Measurements from ENCODE around the gene COL23A1. TPM values are rescaled to one million over a fixed set of nuclear protein-coding genes. Genes with fewer than 3 reads are reported as not detected.

COL23A1 gene
- total RNA-seq, 2 experiments from 2014 or later = 0.10 to 0.18 TPM

DNA sequence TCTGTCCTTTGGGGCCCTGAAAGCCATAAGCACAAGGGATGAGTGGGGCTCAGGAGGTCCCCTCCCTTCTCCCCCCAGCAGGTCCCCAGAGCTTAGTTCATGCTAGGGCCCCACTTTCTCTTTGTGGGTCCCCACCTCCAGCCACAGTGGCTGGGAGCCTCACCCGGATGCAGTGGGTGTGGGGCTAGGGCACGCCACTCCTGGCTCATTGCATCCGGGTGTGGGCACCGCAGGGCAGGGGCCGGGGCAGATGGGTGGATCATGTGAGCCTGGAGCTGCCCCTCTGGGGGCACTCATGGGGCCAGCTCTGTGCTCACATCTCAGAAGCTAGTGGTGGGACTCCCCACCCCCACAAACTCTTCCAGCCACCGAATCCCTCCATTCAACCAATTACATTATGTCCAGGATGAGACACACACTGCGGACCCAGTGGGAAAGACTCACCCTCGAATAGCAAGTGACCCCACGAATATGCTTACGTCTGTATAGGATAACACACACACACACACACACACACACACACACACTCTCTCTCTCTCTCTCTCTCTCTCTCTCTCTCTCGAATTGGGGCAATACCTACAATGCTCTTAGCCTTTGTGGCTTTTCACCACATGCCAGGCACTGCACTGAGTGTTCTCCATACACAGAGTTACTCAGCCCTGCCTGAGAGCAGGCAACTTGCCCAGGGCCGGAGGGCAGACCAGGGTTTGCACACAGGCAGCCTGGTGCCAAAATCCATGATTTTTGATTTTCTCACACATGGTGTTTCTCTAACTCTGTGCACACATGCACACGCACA lies 340.8 kb downstream of the COL23A1 start:
- H3K27ac Mint-ChIP-seq = peak overlapping the region; percentile 75
- no peaks in the 10 kb centered on the region for H3K27me3 Mint-ChIP-seq
- ChIA-PET CTCF (interaction anchor here (0.9 kb wide), 1 partner anchor 14 kb away, joined by 4 read pairs; no protein-coding TSS in a partner anchor), POLR2A (interaction anchor here (0.7 to 1.7 kb wide), 4 partner anchors 9 to 16 kb away, joined by 4 to 9 read pairs (median 6); partner anchors contain the start of gene PHYKPL)
- no peaks in the 10 kb centered on the region for H3K9me3 Mint-ChIP-seq
- DNase-seq = peak; percentile 65
- no peaks in the 10 kb centered on the region for H3K36me3 Mint-ChIP-seq (ENCODE audit: low read depth)
- peaks cover 21% of the 10 kb centered on the region for H3K4me1 Mint-ChIP-seq
- H3K4me3 Mint-ChIP-seq = peak overlapping the region; percentile 16

DNA sequence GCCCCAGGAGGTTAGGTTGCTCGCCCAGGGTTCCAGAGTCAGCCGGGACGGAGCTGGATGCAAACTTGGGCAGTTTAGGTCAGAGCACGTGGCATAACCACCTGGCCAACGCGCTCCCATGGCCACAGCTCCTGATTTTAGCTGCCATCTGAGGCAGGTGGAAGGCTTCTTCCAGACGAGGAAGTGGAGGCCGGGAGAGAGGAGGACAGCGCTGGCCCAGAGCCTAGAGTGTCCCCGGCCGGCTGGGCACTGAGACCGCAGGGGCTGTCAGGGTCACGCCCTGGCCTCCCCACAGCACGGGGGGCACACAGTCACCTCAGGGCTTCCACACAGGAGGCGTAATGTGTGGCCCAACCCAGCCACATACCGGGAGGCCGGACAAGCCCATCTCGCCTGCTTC lies 341.4 kb downstream of the COL23A1 start:
- Mint-ChIP-seq H3K4me3 (no peak overlapping the region), H3K4me1 (peaks cover 21% of the 10 kb centered on the region), H3K27ac (no peak overlapping the region), H3K36me3 (ENCODE audit: low read depth) (no peaks in the 10 kb centered on the region), H3K9me3 (no peaks in the 10 kb centered on the region), H3K27me3 (no peaks in the 10 kb centered on the region)
- DNase-seq = no peak
- CTCF ChIA-PET = interaction anchor here (0.9 kb wide), 1 partner anchor 14 kb away, joined by 4 read pairs; no protein-coding TSS in a partner anchor
- POLR2A ChIA-PET = interaction anchor here (0.7 to 1.7 kb wide), 4 partner anchors 8 to 16 kb away, joined by 4 to 9 read pairs (median 6); partner anchors contain the start of gene PHYKPL

DNA sequence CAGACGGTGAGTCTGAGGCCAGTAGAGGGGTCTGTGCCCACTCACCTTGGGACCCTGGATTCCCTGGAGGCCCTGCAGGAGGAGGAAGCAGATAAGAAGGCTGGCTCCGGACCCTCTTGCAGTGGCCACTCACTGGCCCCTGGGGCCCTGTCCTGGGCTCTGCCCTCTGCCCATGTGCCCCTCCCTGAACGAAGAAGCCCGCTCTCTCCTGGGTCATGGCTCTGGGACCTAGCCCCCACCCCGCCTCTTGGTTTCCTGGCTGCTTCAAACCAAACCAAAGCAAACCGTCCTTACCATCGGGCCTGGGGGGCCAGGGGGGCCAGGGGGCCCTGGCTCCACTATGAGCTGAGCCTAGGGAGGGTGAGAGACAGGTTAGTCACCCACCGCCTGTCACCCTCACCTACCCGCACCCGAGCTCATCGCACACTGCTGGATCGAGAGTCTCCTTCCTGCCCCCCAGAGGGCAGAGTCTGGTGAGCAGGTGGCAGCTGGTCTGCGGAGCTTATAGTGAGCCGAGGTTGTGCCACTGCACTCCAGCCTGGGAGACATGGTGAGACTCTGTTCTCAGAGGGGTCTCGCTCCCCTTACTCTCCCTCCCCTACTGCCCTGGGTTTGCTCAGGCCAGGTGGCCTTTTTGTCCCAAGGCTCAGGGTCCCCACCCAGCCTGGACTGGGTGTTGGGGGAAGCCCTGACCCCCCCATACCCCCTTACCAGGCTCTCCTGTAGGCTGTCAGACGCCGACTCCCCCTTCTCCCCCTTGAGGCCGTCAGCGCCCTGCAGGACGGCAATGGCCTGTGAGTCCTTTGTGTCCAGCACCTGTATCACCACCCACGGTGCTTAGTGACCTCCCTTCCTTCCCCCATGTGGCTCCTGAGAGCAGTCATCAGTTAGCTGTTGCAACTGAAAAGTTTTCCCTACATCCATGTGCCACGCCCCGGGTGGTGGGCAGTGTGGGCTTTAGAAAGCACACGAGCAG lies 342.4 kb downstream of the COL23A1 start:
- Mint-ChIP-seq H3K27me3 (no peaks in the 10 kb centered on the region), H3K27ac (no peak overlapping the region), H3K4me1 (peaks cover 21% of the 10 kb centered on the region), H3K9me3 (no peaks in the 10 kb centered on the region), H3K36me3 (ENCODE audit: low read depth) (no peaks in the 10 kb centered on the region), H3K4me3 (no peak overlapping the region)
- POLR2A ChIA-PET = interaction anchor here (1.1 to 1.7 kb wide), 2 partner anchors 15 to 43 kb away, joined by 3 to 4 read pairs; partner anchors contain the start of genes HNRNPAB and PHYKPL
- CTCF ChIA-PET = interaction anchor here (0.7 to 1.1 kb wide), 3 partner anchors 10 to 13 kb away, joined by 4 read pairs; no protein-coding TSS in a partner anchor
- DNase-seq = no peak

- Mint-ChIP-seq H3K36me3 (ENCODE audit: low read depth) (no peaks in the 10 kb centered on the region), H3K4me1 (peaks cover 28% of the 10 kb centered on the region), H3K27me3 (no peaks in the 10 kb centered on the region), H3K4me3 (no peak overlapping the region), H3K9me3 (no peaks in the 10 kb centered on the region), H3K27ac (no peak overlapping the region)
- POLR2A ChIA-PET = no interaction called here
- CTCF ChIA-PET = no interaction called here
- DNase-seq = no peak
Measured at GRCh38 chr5:178246624-178247279, 343.4 kb downstream of the COL23A1 start.

- no peaks in the 10 kb centered on the region for H3K27me3 Mint-ChIP-seq
- no peak overlapping the region for H3K4me3 Mint-ChIP-seq
- H3K27ac Mint-ChIP-seq = no peak overlapping the region
- H3K9me3 Mint-ChIP-seq = no peaks in the 10 kb centered on the region
- no peaks in the 10 kb centered on the region for H3K36me3 Mint-ChIP-seq (ENCODE audit: low read depth)
- POLR2A ChIA-PET = no interaction called here
- no peak for DNase-seq
- peaks cover 39% of the 10 kb centered on the region for H3K4me1 Mint-ChIP-seq
- CTCF ChIA-PET = no interaction called here
Measured at GRCh38 chr5:178245389-178245788, 344.8 kb downstream of the COL23A1 start.

GRCh38 chr5:178244576-178244975 lies 345.6 kb downstream of the COL23A1 start:
- no peak overlapping the region for H3K4me3 Mint-ChIP-seq
- H3K36me3 Mint-ChIP-seq (ENCODE audit: low read depth) = no peaks in the 10 kb centered on the region
- H3K27me3 Mint-ChIP-seq = no peaks in the 10 kb centered on the region
- H3K9me3 Mint-ChIP-seq = no peaks in the 10 kb centered on the region
- no peak for DNase-seq
- H3K4me1 Mint-ChIP-seq = peaks cover 38% of the 10 kb centered on the region
- ChIA-PET POLR2A (no interaction called here), CTCF (no interaction called here)
- H3K27ac Mint-ChIP-seq = no peak overlapping the region

GRCh38 chr5:178242416-178242815 lies 347.8 kb downstream of the COL23A1 start:
- peaks cover 44% of the 10 kb centered on the region for H3K4me1 Mint-ChIP-seq
- H3K27ac Mint-ChIP-seq = peak overlapping the region; percentile 53
- no peaks in the 10 kb centered on the region for H3K9me3 Mint-ChIP-seq
- DNase-seq = no peak
- no peaks in the 10 kb centered on the region for H3K27me3 Mint-ChIP-seq
- no peak overlapping the region for H3K4me3 Mint-ChIP-seq
- no peaks in the 10 kb centered on the region for H3K36me3 Mint-ChIP-seq (ENCODE audit: low read depth)
- ChIA-PET CTCF (no interaction called here), POLR2A (no interaction called here)

DNA sequence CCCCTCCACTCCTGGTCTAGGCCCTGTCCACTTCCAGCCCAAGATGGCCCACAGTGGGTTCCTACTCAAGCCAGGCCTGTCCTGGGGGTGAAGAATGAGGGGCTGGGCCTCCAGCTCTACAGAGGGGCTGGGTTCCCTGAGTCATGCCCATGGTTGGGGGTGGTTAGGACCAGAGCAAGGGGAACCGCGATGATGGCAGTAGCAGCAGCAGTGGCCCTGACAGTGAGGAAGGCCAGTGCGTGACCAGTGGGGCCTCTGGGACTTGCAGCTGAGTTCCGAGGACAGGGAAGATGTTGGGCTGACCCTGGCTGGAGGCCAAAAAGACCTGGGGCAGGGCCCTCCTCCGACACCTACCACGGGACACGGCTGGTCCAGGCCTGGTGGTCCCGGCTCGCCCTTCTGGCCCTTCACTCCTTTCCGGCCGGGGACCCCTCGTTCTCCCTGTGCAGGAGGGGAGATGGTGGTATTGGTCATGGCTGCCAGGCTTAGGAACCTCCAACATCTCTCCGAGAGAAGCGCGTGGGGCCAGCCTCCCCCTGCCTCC lies 348.4 kb downstream of the COL23A1 start:
- DNase-seq = no peak
- H3K27me3 Mint-ChIP-seq = no peaks in the 10 kb centered on the region
- H3K27ac Mint-ChIP-seq = peak overlapping the region; percentile 86
- POLR2A ChIA-PET = interaction anchor here (1.5 to 1.8 kb wide), 2 partner anchors 9 to 37 kb away, joined by 5 read pairs; partner anchors contain the start of gene HNRNPAB
- no peaks in the 10 kb centered on the region for H3K9me3 Mint-ChIP-seq
- H3K36me3 Mint-ChIP-seq (ENCODE audit: low read depth) = no peaks in the 10 kb centered on the region
- peaks cover 50% of the 10 kb centered on the region for H3K4me1 Mint-ChIP-seq
- CTCF ChIA-PET = interaction anchor here (0.8 kb wide), 1 partner anchor 546 kb away, joined by 3 read pairs; no protein-coding TSS in a partner anchor
- peak overlapping the region; percentile 26 for H3K4me3 Mint-ChIP-seq

GRCh38 chr5:178241231-178241663 lies 348.9 kb downstream of the COL23A1 start:
- peaks cover 56% of the 10 kb centered on the region for H3K4me1 Mint-ChIP-seq
- DNase-seq = no peak
- ChIA-PET POLR2A (interaction anchor here (1.2 to 1.8 kb wide), 3 partner anchors 8 to 37 kb away, joined by 5 to 9 read pairs (median 5); partner anchors contain the start of gene HNRNPAB), CTCF (interaction anchor here (0.8 kb wide), 1 partner anchor 546 kb away, joined by 3 read pairs; no protein-coding TSS in a partner anchor)
- peak overlapping the region; percentile 86 for H3K27ac Mint-ChIP-seq
- no peaks in the 10 kb centered on the region for H3K9me3 Mint-ChIP-seq
- H3K27me3 Mint-ChIP-seq = no peaks in the 10 kb centered on the region
- H3K36me3 Mint-ChIP-seq (ENCODE audit: low read depth) = no peaks in the 10 kb centered on the region
- H3K4me3 Mint-ChIP-seq = peak overlapping the region; percentile 26

- Mint-ChIP-seq H3K4me1 (peaks cover 57% of the 10 kb centered on the region), H3K4me3 (peak overlapping the region; percentile 26), H3K27me3 (no peaks in the 10 kb centered on the region), H3K36me3 (ENCODE audit: low read depth) (no peaks in the 10 kb centered on the region), H3K9me3 (no peaks in the 10 kb centered on the region), H3K27ac (peak overlapping the region; percentile 86)
- CTCF ChIA-PET = interaction anchor here (0.8 kb wide), 1 partner anchor 547 kb away, joined by 3 read pairs; no protein-coding TSS in a partner anchor
- POLR2A ChIA-PET = interaction anchor here (0.6 to 1.8 kb wide), 4 partner anchors 8 to 37 kb away, joined by 3 to 9 read pairs (median 5); partner anchors contain the start of gene HNRNPAB
- DNase-seq = no peak
Measured at GRCh38 chr5:178240766-178241165, 349.4 kb downstream of the COL23A1 start.

GRCh38 chr5:178240341-178240741 lies 349.9 kb downstream of the COL23A1 start:
- peak overlapping the region; percentile 26 for H3K4me3 Mint-ChIP-seq
- H3K27me3 Mint-ChIP-seq = no peaks in the 10 kb centered on the region
- peaks cover 60% of the 10 kb centered on the region for H3K4me1 Mint-ChIP-seq
- ChIA-PET CTCF (no interaction called here), POLR2A (interaction anchor here (0.6 to 2.1 kb wide), 4 partner anchors 9 to 36 kb away, joined by 3 to 10 read pairs (median 7); partner anchors contain the start of gene HNRNPAB)
- no peaks in the 10 kb centered on the region for H3K9me3 Mint-ChIP-seq
- no peak for DNase-seq
- H3K36me3 Mint-ChIP-seq (ENCODE audit: low read depth) = no peaks in the 10 kb centered on the region
- peak overlapping the region; percentile 93 for H3K27ac Mint-ChIP-seq

Data from activated CD4-positive, alpha-beta memory T cell treated with anti-CD3 and anti-CD28 coated beads, Interleukin-2, amount 10 ng/mL, durations not matched to agents 7 days and 5 days (primary cell).